WTC11 (cell line): ENCODE data around the gene EFNB3.

ENCODE experiments used
- FOXP1 ChIP-seq: sonication (generic); formaldehyde crosslinking; IDR thresholded peaks from 2 replicates; pipeline ENCODE4 v1.8.0; 2022; ENCODE audit warnings: missing genetic modification reagents, mild to moderate bottlenecking, moderate library complexity, borderline replicate concordance
- IRF2 ChIP-seq: sonication (generic); formaldehyde crosslinking; IDR thresholded peaks from 2 replicates; pipeline ENCODE4 v1.8.0; 2022; ENCODE audit warnings: low read depth, missing genetic modification reagents, borderline replicate concordance
- SP1 ChIP-seq: sonication (generic); formaldehyde crosslinking; conservative IDR thresholded peaks from 2 replicates; pipeline ENCODE4 v1.8.1; 2022; ENCODE audit warnings: missing genetic modification reagents
- TF ChIP-seq, protein P1 (sequence below): fragments of 200-600 bp; IDR thresholded peaks from 2 replicates; pipeline ENCODE4 v1.8.0; 2022; ENCODE audit warnings: antibody characterized with exemption
- TF ChIP-seq, protein P2 (sequence below): sonication (generic); formaldehyde crosslinking; IDR thresholded peaks from 2 replicates; pipeline ENCODE4 v1.8.0; 2022; ENCODE audit warnings: mild to moderate bottlenecking, missing genetic modification reagents
- TF ChIP-seq, protein P3 (sequence below): fragments of 250-450 bp; sonication (Bioruptor Pico); conservative IDR thresholded peaks from 2 replicates; pipeline ENCODE4 v1.9.0; 2021; ENCODE audit warnings: mild to moderate bottlenecking

DNA sequence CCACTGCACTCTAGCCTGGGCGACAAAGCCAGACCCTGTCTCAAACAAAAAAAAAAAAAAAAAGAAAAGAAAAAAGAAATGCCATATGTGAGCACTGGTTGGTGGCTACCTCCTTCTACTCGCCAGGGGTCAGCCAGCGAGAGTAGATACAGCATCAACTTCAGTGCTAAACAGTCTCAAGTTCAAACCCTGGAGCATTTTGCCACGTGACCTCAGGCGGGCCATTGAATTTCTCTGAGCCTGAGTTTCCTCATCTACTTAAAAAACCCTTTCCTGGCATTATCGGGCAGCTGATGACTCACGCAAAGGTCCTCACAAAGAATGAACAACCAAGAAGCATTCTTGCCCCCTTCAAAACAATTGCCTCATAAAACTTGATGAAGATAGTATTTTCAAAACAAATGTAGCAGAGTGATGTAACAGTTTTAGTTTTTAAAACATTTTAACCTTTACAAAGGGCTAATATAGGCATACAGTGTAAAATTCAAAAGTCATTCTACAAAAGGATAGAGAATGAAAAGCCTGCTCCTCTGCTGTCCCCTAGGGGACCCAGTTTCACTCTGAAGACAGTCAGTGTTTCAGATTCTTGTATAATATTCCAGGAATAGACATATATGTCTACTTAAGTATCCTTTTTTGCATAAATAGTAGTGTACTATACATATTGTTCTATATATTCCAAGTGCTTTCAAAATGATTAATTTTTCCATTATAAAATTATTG, 40.9 kb downstream of the EFNB3 start:
- TF ChIP-seq, protein P1, sequence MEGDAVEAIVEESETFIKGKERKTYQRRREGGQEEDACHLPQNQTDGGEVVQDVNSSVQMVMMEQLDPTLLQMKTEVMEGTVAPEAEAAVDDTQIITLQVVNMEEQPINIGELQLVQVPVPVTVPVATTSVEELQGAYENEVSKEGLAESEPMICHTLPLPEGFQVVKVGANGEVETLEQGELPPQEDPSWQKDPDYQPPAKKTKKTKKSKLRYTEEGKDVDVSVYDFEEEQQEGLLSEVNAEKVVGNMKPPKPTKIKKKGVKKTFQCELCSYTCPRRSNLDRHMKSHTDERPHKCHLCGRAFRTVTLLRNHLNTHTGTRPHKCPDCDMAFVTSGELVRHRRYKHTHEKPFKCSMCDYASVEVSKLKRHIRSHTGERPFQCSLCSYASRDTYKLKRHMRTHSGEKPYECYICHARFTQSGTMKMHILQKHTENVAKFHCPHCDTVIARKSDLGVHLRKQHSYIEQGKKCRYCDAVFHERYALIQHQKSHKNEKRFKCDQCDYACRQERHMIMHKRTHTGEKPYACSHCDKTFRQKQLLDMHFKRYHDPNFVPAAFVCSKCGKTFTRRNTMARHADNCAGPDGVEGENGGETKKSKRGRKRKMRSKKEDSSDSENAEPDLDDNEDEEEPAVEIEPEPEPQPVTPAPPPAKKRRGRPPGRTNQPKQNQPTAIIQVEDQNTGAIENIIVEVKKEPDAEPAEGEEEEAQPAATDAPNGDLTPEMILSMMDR: no peak
- TF ChIP-seq IRF2 (no peak), FOXP1 (no peak), SP1 (CRISPR knock-in tag) (no peak)
- TF ChIP-seq, protein P2, sequence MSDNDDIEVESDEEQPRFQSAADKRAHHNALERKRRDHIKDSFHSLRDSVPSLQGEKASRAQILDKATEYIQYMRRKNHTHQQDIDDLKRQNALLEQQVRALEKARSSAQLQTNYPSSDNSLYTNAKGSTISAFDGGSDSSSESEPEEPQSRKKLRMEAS (CRISPR knock-in tag): no peak
- TF ChIP-seq, protein P3, sequence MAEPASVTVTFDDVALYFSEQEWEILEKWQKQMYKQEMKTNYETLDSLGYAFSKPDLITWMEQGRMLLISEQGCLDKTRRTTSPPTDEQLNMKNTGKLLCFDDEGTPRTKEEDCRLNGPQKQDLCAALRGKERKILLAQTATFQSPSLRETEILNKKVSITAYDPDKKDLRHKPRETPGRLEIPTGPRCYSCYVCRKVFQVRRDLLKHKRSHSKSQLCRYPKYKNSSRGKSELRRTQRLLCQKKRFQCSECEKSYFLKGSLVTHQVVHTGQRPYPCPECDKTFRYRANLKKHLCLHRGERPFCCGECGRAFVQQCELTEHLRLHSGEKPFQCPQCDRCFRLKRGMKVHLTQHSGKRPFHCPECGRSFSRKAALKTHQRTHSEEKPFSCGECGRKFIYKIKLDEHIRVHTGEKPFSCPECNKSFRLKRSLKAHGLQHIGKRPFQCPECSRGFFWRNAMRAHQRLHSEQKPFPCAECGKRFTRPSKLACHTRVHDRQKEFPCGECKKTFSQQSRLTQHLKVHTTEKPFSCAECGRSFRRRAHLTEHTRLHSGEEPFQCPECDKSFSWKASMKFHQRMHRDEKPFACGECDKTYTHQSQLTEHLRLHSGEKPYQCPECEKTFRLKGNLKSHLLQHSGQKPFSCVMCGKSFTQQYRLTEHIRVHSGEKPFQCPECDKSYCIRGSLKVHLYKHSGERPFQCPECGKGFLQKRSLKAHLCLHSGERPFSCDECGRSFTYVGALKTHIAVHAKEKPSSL (CRISPR knock-in tag): no peak
